ENCODE measurements around the gene CDC14B.

CDC14B gene

GRCh38 chr9:96567203-96567700 lies 52.4 kb downstream of the CDC14B start:
- DNase-seq (ENCODE audit: low spot score) = no peak
- peak overlapping the region; percentile 75 for H3K4me3 ChIP-seq
- TF ChIP-seq CTCF (IDR thresholded peaks at IDR 0.05) = no peak

GRCh38 chr9:96566498-96567202 lies 53.0 kb downstream of the CDC14B start:
- DNase-seq (ENCODE audit: low spot score) = peak; percentile 92
- peak overlapping the region; percentile 92 for H3K27ac ChIP-seq
- H3K4me3 ChIP-seq = peak overlapping the region; percentile 75
- TF ChIP-seq CTCF (IDR thresholded peaks at IDR 0.05) = peak; percentile 45

More at GRCh38 chr9:96567203-96567700, 52.4 kb downstream of the CDC14B start:
- peak overlapping the region; percentile 92 for H3K27ac ChIP-seq

GRCh38 chr9:96565671-96566497 lies 53.8 kb downstream of the CDC14B start:
- Histone ChIP-seq H3K4me3 (peak overlapping the region; percentile 75), H3K27ac (peak overlapping the region; percentile 92)
- DNase-seq (ENCODE audit: low spot score) = no peak
- TF ChIP-seq CTCF (IDR thresholded peaks at IDR 0.05) = no peak

GRCh38 chr9:96564217-96564616 lies 55.4 kb downstream of the CDC14B start:
- peak overlapping the region; percentile 75 for H3K4me3 ChIP-seq
- no peak for TF ChIP-seq CTCF (IDR thresholded peaks at IDR 0.05)

GRCh38 chr9:96559339-96559943 lies 60.2 kb downstream of the CDC14B start:
- DNase-seq (ENCODE audit: low spot score) = no peak
- TF ChIP-seq CTCF (IDR thresholded peaks at IDR 0.05) = no peak
- no peak overlapping the region for H3K4me3 ChIP-seq
- peak overlapping the region; percentile 24 to 49 for H3K27ac ChIP-seq

More at GRCh38 chr9:96564217-96564616, 55.4 kb downstream of the CDC14B start:
- peak overlapping the region; percentile 56 to 92 for H3K27ac ChIP-seq
- no peak for DNase-seq (ENCODE audit: low spot score)

GRCh38 chr9:96557921-96558320 lies 61.7 kb downstream of the CDC14B start:
- no peak for TF ChIP-seq CTCF (IDR thresholded peaks at IDR 0.05)
- H3K27ac ChIP-seq = peak overlapping the region; percentile 65 to 83
- no peak for DNase-seq (ENCODE audit: low spot score)
- H3K4me3 ChIP-seq = no peak overlapping the region

All from coronary artery (tissue), 2 donors.